Smooth muscle cell (in vitro differentiated cells): ENCODE measurements around the gene CLEC19A. TPM values are rescaled to one million over a fixed set of nuclear protein-coding genes. Genes with fewer than 3 reads are reported as not detected.

ENCODE experiments used
- DNase-seq: peaks from one replicate; lab custom pipeline; 2025; ENCODE audit not compliant: unreplicated experiment; lab: John Stamatoyannopoulos, UW
- H2AFZ ChIP-seq: fragments of 200-600 bp; sonication (generic); 2 replicates; pipeline ENCODE4 v1.6.0; 2016; ENCODE audit warnings: antibody characterized with exemption, low read depth, mild to moderate bottlenecking
- H3F3A ChIP-seq: fragments of 200-600 bp; sonication (generic); 2 replicates; pipeline ENCODE4 v1.6.0; 2017; ENCODE audit warnings: antibody characterized with exemption, low read depth
- H3K27ac ChIP-seq: fragments of 200-600 bp; sonication (generic); 2 replicates; pipeline ENCODE4 v1.5.1; 2016; ENCODE audit warnings: low read depth, mild to moderate bottlenecking
- H3K27me3 ChIP-seq: fragments of 200-600 bp; sonication (generic); 2 replicates; pipeline ENCODE4 v1.6.1; 2016; ENCODE audit warnings: low read depth, mild to moderate bottlenecking
- H3K36me3 ChIP-seq: fragments of 200-600 bp; sonication (generic); 2 replicates; pipeline ENCODE4 v1.5.1; 2016; ENCODE audit warnings: low read depth
- H3K4me1 ChIP-seq: fragments of 200-600 bp; sonication (generic); 2 replicates; pipeline ENCODE4 v1.5.1; 2016; ENCODE audit warnings: low read depth
- H3K4me2 ChIP-seq: fragments of 200-600 bp; sonication (generic); 2 replicates; pipeline ENCODE4 v1.6.0; 2016; ENCODE audit warnings: mild to moderate bottlenecking
- H3K4me3 ChIP-seq: fragments of 200-600 bp; sonication (generic); 2 replicates; pipeline ENCODE4 v1.5.1; 2016; ENCODE audit warnings: mild to moderate bottlenecking
- H3K79me2 ChIP-seq: fragments of 200-600 bp; sonication (generic); 2 replicates; pipeline ENCODE4 v1.6.0; 2016; ENCODE audit warnings: low read depth, mild to moderate bottlenecking
- H3K9ac ChIP-seq: fragments of 200-600 bp; sonication (generic); 2 replicates; pipeline ENCODE4 v1.6.0; 2016; ENCODE audit warnings: low read depth
- H3K9me3 ChIP-seq: fragments of 200-600 bp; sonication (generic); replicated peaks from 2 replicates; pipeline ENCODE4 v1.5.1; 2016; ENCODE audit warnings: low read depth
- H4K20me1 ChIP-seq: fragments of 200-600 bp; sonication (generic); 2 replicates; pipeline ENCODE4 v1.6.0; 2016; ENCODE audit warnings: low read depth
- CTCF ChIP-seq: fragments of 200-600 bp; sonication (generic); IDR thresholded peaks from 2 replicates; pipeline ENCODE4 v1.5.1; 2017; ENCODE audit warnings: borderline replicate concordance, mild to moderate bottlenecking, antibody characterized with exemption; ENCODE audit not compliant: insufficient read depth, poor library complexity, severe bottlenecking
- WGBS: methylation state at CpG from one replicate; pipeline ENCODE4 v1.1.7; 2016; ENCODE audit warnings: low lambda C conversion rate; 5-methylcytosine and 5-hydroxymethylcytosine counted together
- polyA plus RNA-seq: library from polyadenylated mRNA; unstranded; fragments of >200 nt; fragmentation: Nextera tagmentation; extraction: Ambion mirVana; gene quantifications from 2 replicates; pipeline ENCODE4 v1.2.1, GENCODE V29; 2016
- total RNA-seq: library from RNA; depleted of rRNA; stranded (reverse); fragments of >200 nt; gene quantifications from 2 replicates; pipeline ENCODE4 v1.2.3, GENCODE V29; 2014

Gene CLEC19A
- total and polyA plus RNA-seq, 2 experiments from 2014 or later: not detected

- 80% methylated on average over 4 of the region's 4 CpGs for WGBS
These were observed 70.8 kb downstream of the CLEC19A start for GRCh38 chr16:19356024-19356952.

GRCh38 chr16:19359556-19359955, 74.0 kb downstream of the CLEC19A start:
- H3K4me3 ChIP-seq: no peak overlapping the region
- no peak for TF ChIP-seq CTCF

More at GRCh38 chr16:19356024-19356952, 70.8 kb downstream of the CLEC19A start:
- H3K9me3 ChIP-seq: no peaks in the 10 kb centered on the region
- H3F3A ChIP-seq: no peaks in the 10 kb centered on the region
- no peak for TF ChIP-seq CTCF
- no peak overlapping the region for H2AFZ ChIP-seq
- H3K36me3 ChIP-seq: no peaks in the 10 kb centered on the region
- H3K27ac ChIP-seq: no peak overlapping the region
- H3K27me3 ChIP-seq: no peaks in the 10 kb centered on the region
- no peaks in the 10 kb centered on the region for H3K79me2 ChIP-seq
- H3K4me2 ChIP-seq: no peak overlapping the region
- no peaks in the 10 kb centered on the region for H4K20me1 ChIP-seq
- H3K9ac ChIP-seq: no peak overlapping the region
- H3K4me3 ChIP-seq: no peak overlapping the region
- no peak for DNase-seq
- no peaks in the 10 kb centered on the region for H3K4me1 ChIP-seq

More at GRCh38 chr16:19359556-19359955, 74.0 kb downstream of the CLEC19A start:
- Histone ChIP-seq H3K79me2 (no peaks in the 10 kb centered on the region), H4K20me1 (no peaks in the 10 kb centered on the region), H3K4me2 (no peak overlapping the region), H3K27ac (no peak overlapping the region), H3K9me3 (no peaks in the 10 kb centered on the region), H2AFZ (no peak overlapping the region), H3K4me1 (no peaks in the 10 kb centered on the region), H3F3A (no peaks in the 10 kb centered on the region), H3K36me3 (no peaks in the 10 kb centered on the region), H3K9ac (no peak overlapping the region), H3K27me3 (no peaks in the 10 kb centered on the region)
- 100% methylated on average over 2 of the region's 2 CpGs for WGBS
- no peak for DNase-seq

Other genes starting within 250 kb of the CLEC19A start
- 6.6 and 10.5 TPM in 2 replicates for gene COQ7, start 218.1 kb upstream of the CLEC19A start, total RNA-seq
- 10.1 and 11.4 TPM in 2 replicates for gene COQ7, start 218.1 kb upstream of the CLEC19A start, polyA plus RNA-seq
- gene ITPRIPL2, start 171.8 kb upstream of the CLEC19A start, total RNA-seq: 26.4 and 27.5 TPM in 2 replicates
- 16.4 and 19.4 TPM in 2 replicates for gene ITPRIPL2, start 171.8 kb upstream of the CLEC19A start, polyA plus RNA-seq
- gene SYT17, start 117.5 kb upstream of the CLEC19A start, total RNA-seq: 2.0 and 2.2 TPM in 2 replicates
- 3.9 and 4.0 TPM in 2 replicates for gene SYT17, start 117.5 kb upstream of the CLEC19A start, polyA plus RNA-seq
- gene TMC5, start 132.2 kb downstream of the CLEC19A start, total RNA-seq: 0.18 TPM in 1 of 2 replicates, not detected in the other
- gene TMC5, start 132.2 kb downstream of the CLEC19A start, polyA plus RNA-seq: not detected in 2 replicates
- 46.0 and 50.2 TPM in 2 replicates for gene GDE1, start 236.4 kb downstream of the CLEC19A start, total RNA-seq
- gene GDE1, start 236.4 kb downstream of the CLEC19A start, polyA plus RNA-seq: 43.8 and 57.3 TPM in 2 replicates
- gene CCP110, start 238.2 kb downstream of the CLEC19A start, total RNA-seq: 9.3 and 11.7 TPM in 2 replicates
- 6.2 and 7.9 TPM in 2 replicates for gene CCP110, start 238.2 kb downstream of the CLEC19A start, polyA plus RNA-seq